ENCODE results near the gene KLK7.

Gene KLK7

GRCh38 chr19:51009061-51009891 is 25.6 kb upstream of the KLK7 start:
- Histone ChIP-seq H3K4me3 (ENCODE audit: low read depth, low read length) (no peak overlapping the region), H3K36me3 (ENCODE audit: control insufficient read depth, insufficient read depth, low read length) (no peaks in the 10 kb centered on the region), H3K27me3 (ENCODE audit: control insufficient read depth, insufficient read depth, low read length) (no peaks in the 10 kb centered on the region), H3K9me3 (ENCODE audit: control insufficient read depth, insufficient read depth, low read length) (no peaks in the 10 kb centered on the region), H3K4me1 (ENCODE audit: control insufficient read depth, insufficient read depth, low read length) (no peaks in the 10 kb centered on the region), H3K9ac (ENCODE audit: low read depth, low read length) (no peak overlapping the region)

DNA sequence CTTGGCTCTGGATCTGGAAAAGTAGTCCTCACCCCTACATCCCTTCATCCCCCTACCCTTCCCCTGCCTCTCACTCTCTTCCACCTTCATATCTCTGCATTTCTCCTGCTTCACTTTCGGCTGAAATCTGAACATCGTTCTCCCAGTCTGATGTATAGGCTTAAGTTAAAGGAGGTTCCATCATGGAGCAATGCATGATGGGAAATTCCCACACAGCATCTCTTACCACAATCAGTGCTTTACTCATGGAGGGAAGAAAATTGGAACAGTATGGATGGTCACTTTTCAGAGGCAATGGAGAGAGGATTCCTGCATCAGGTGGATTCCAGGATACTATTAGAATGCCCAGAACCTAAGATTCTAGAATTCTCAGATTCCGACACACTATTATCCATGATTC is 23.8 kb upstream of the KLK7 start:
- H3K4me1 ChIP-seq (ENCODE audit: control insufficient read depth, insufficient read depth, low read length) = no peaks in the 10 kb centered on the region
- no peak overlapping the region for H3K9ac ChIP-seq (ENCODE audit: low read depth, low read length)
- no peaks in the 10 kb centered on the region for H3K36me3 ChIP-seq (ENCODE audit: control insufficient read depth, insufficient read depth, low read length)
- no peaks in the 10 kb centered on the region for H3K27me3 ChIP-seq (ENCODE audit: control insufficient read depth, insufficient read depth, low read length)
- no peak overlapping the region for H3K4me3 ChIP-seq (ENCODE audit: low read depth, low read length)
- no peaks in the 10 kb centered on the region for H3K9me3 ChIP-seq (ENCODE audit: control insufficient read depth, insufficient read depth, low read length)

GRCh38 chr19:51006406-51006805 is 22.7 kb upstream of the KLK7 start:
- Histone ChIP-seq H3K4me3 (ENCODE audit: low read depth, low read length) (no peak overlapping the region), H3K36me3 (ENCODE audit: control insufficient read depth, insufficient read depth, low read length) (no peaks in the 10 kb centered on the region), H3K9me3 (ENCODE audit: control insufficient read depth, insufficient read depth, low read length) (no peaks in the 10 kb centered on the region)

GRCh38 chr19:51005248-51005647 is 21.5 kb upstream of the KLK7 start:
- Histone ChIP-seq H3K9me3 (ENCODE audit: control insufficient read depth, insufficient read depth, low read length) (no peaks in the 10 kb centered on the region), H3K36me3 (ENCODE audit: control insufficient read depth, insufficient read depth, low read length) (no peaks in the 10 kb centered on the region), H3K9ac (ENCODE audit: low read depth, low read length) (no peak overlapping the region), H3K4me1 (ENCODE audit: control insufficient read depth, insufficient read depth, low read length) (no peaks in the 10 kb centered on the region), H3K4me3 (ENCODE audit: low read depth, low read length) (no peak overlapping the region), H3K27me3 (ENCODE audit: control insufficient read depth, insufficient read depth, low read length) (no peaks in the 10 kb centered on the region)

More at GRCh38 chr19:51006406-51006805, 22.7 kb upstream of the KLK7 start:
- Histone ChIP-seq H3K9ac (ENCODE audit: low read depth, low read length) (no peak overlapping the region), H3K27me3 (ENCODE audit: control insufficient read depth, insufficient read depth, low read length) (no peaks in the 10 kb centered on the region), H3K4me1 (ENCODE audit: control insufficient read depth, insufficient read depth, low read length) (no peaks in the 10 kb centered on the region)

GRCh38 chr19:51003316-51003715 is 19.6 kb upstream of the KLK7 start:
- no peak overlapping the region for H3K4me3 ChIP-seq (ENCODE audit: low read depth, low read length)
- no peaks in the 10 kb centered on the region for H3K36me3 ChIP-seq (ENCODE audit: control insufficient read depth, insufficient read depth, low read length)
- H3K9me3 ChIP-seq (ENCODE audit: control insufficient read depth, insufficient read depth, low read length) = no peaks in the 10 kb centered on the region
- H3K27me3 ChIP-seq (ENCODE audit: control insufficient read depth, insufficient read depth, low read length) = no peaks in the 10 kb centered on the region
- no peak overlapping the region for H3K9ac ChIP-seq (ENCODE audit: low read depth, low read length)
- H3K4me1 ChIP-seq (ENCODE audit: control insufficient read depth, insufficient read depth, low read length) = no peaks in the 10 kb centered on the region

GRCh38 chr19:51002542-51003311 is 19.0 kb upstream of the KLK7 start:
- Histone ChIP-seq H3K9ac (ENCODE audit: low read depth, low read length) (peak overlapping the region; percentile 62), H3K36me3 (ENCODE audit: control insufficient read depth, insufficient read depth, low read length) (no peaks in the 10 kb centered on the region), H3K27me3 (ENCODE audit: control insufficient read depth, insufficient read depth, low read length) (no peaks in the 10 kb centered on the region), H3K4me1 (ENCODE audit: control insufficient read depth, insufficient read depth, low read length) (no peaks in the 10 kb centered on the region), H3K9me3 (ENCODE audit: control insufficient read depth, insufficient read depth, low read length) (no peaks in the 10 kb centered on the region), H3K4me3 (ENCODE audit: low read depth, low read length) (peak overlapping the region; percentile 81)

- Histone ChIP-seq H3K4me3 (ENCODE audit: low read depth, low read length) (peak overlapping the region; percentile 81), H3K9ac (ENCODE audit: low read depth, low read length) (peak overlapping the region; percentile 62), H3K36me3 (ENCODE audit: control insufficient read depth, insufficient read depth, low read length) (no peaks in the 10 kb centered on the region), H3K27me3 (ENCODE audit: control insufficient read depth, insufficient read depth, low read length) (peaks cover 3% of the 10 kb centered on the region), H3K4me1 (ENCODE audit: control insufficient read depth, insufficient read depth, low read length) (no peaks in the 10 kb centered on the region), H3K9me3 (ENCODE audit: control insufficient read depth, insufficient read depth, low read length) (no peaks in the 10 kb centered on the region)
Measured at GRCh38 chr19:51002089-51002532, 18.4 kb upstream of the KLK7 start.

GRCh38 chr19:51001515-51001914 is 17.8 kb upstream of the KLK7 start, which contains the start of gene KLK8:
KLK8 (minus strand) TSS chr19:51001604; CDS start chr19:51001167, 437 bp downstream.
- Histone ChIP-seq H3K9ac (ENCODE audit: low read depth, low read length) (peak within 1 kb of the TSS; percentile 62), H3K4me1 (ENCODE audit: control insufficient read depth, insufficient read depth, low read length) (no peaks in the 10 kb centered on the region), H3K36me3 (ENCODE audit: control insufficient read depth, insufficient read depth, low read length) (no peaks in the 10 kb centered on the region), H3K9me3 (ENCODE audit: control insufficient read depth, insufficient read depth, low read length) (no peaks in the 10 kb centered on the region), H3K27me3 (ENCODE audit: control insufficient read depth, insufficient read depth, low read length) (peaks cover 6% of the 10 kb centered on the region), H3K4me3 (ENCODE audit: low read depth, low read length) (peak within 1 kb of the TSS; percentile 81)

DNA sequence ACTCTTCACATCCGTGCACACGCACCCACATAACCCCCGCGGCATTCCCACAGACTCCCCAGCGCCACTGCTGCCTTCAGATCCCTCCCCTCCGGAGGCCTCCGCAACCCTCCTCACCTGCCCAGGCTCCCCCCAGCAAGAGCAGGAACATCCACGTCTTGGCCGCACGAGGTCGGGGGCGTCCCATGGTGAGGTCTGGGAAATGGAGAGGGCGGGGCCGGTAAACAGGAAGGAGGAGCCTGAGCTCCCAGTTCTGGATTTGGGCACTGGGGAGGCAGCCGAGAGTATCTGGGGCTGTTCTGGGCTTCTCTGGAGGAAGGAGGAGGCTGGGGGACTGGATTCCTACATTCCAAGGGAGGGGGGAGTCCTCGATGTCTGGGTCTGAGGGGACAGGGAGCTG is 17.3 kb upstream of the KLK7 start:
- Histone ChIP-seq H3K36me3 (ENCODE audit: control insufficient read depth, insufficient read depth, low read length) (no peaks in the 10 kb centered on the region), H3K9me3 (ENCODE audit: control insufficient read depth, insufficient read depth, low read length) (no peaks in the 10 kb centered on the region), H3K9ac (ENCODE audit: low read depth, low read length) (no peak overlapping the region), H3K27me3 (ENCODE audit: control insufficient read depth, insufficient read depth, low read length) (peaks cover 6% of the 10 kb centered on the region), H3K4me1 (ENCODE audit: control insufficient read depth, insufficient read depth, low read length) (no peaks in the 10 kb centered on the region), H3K4me3 (ENCODE audit: low read depth, low read length) (peak overlapping the region; percentile 81)

DNA sequence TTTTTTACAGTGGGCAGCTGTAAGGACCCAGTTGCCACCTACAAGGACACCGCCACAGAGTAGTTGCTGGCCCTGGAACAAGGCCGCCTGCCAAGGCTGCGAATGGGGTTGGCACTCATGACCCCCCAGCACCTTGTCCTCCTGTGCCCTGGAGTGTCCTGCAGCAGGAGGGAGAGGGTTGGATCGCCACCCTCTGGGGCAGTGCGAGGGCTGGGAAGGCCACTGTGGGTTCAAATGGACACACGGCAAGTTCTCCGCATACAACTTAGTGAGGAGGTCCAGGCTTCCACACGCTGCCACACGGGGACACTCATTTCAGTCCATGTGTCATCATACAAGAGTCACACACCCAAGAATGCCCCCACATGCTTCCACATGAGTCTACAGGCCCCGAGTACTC is 16.7 kb upstream of the KLK7 start:
- peaks cover 6% of the 10 kb centered on the region for H3K27me3 ChIP-seq (ENCODE audit: control insufficient read depth, insufficient read depth, low read length)
- no peaks in the 10 kb centered on the region for H3K36me3 ChIP-seq (ENCODE audit: control insufficient read depth, insufficient read depth, low read length)
- H3K9me3 ChIP-seq (ENCODE audit: control insufficient read depth, insufficient read depth, low read length) = no peaks in the 10 kb centered on the region
- H3K4me1 ChIP-seq (ENCODE audit: control insufficient read depth, insufficient read depth, low read length) = no peaks in the 10 kb centered on the region
- peak overlapping the region; percentile 81 for H3K4me3 ChIP-seq (ENCODE audit: low read depth, low read length)
- H3K9ac ChIP-seq (ENCODE audit: low read depth, low read length) = no peak overlapping the region

DNA sequence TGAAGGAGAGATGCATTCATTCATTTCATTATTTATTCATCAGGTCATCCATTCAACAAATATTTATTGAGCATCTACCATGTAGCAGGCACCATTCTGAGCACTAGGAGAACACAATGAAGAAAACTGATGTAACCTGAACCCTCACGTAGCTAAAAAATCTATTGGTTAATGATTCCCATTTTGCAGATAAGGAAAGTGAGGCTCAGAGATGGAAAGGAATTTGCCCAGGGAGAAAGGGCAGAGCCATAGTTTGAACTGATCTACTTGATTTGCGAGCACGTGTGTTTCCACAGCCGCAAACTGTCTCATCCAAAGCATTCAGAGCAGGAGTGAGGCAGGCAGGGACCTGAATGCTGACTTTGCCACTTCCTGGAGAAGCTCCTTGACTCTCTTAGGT is 15.0 kb upstream of the KLK7 start:
- Histone ChIP-seq H3K36me3 (ENCODE audit: control insufficient read depth, insufficient read depth, low read length) (no peaks in the 10 kb centered on the region), H3K4me3 (ENCODE audit: low read depth, low read length) (no peak overlapping the region), H3K9me3 (ENCODE audit: control insufficient read depth, insufficient read depth, low read length) (no peaks in the 10 kb centered on the region), H3K4me1 (ENCODE audit: control insufficient read depth, insufficient read depth, low read length) (no peaks in the 10 kb centered on the region), H3K9ac (ENCODE audit: low read depth, low read length) (no peak overlapping the region), H3K27me3 (ENCODE audit: control insufficient read depth, insufficient read depth, low read length) (peaks cover 6% of the 10 kb centered on the region)

GRCh38 chr19:50998061-50998460 is 14.3 kb upstream of the KLK7 start:
- H3K36me3 ChIP-seq (ENCODE audit: control insufficient read depth, insufficient read depth, low read length) = no peaks in the 10 kb centered on the region
- no peaks in the 10 kb centered on the region for H3K4me1 ChIP-seq (ENCODE audit: control insufficient read depth, insufficient read depth, low read length)
- H3K4me3 ChIP-seq (ENCODE audit: low read depth, low read length) = no peak overlapping the region
- no peak overlapping the region for H3K9ac ChIP-seq (ENCODE audit: low read depth, low read length)
- H3K9me3 ChIP-seq (ENCODE audit: control insufficient read depth, insufficient read depth, low read length) = no peaks in the 10 kb centered on the region
- peaks cover 6% of the 10 kb centered on the region for H3K27me3 ChIP-seq (ENCODE audit: control insufficient read depth, insufficient read depth, low read length)
